Measurements from ENCODE around the gene ENAM. TPM values are rescaled to one million over a fixed set of nuclear protein-coding genes. Genes with fewer than 3 reads are reported as not detected.

Gene ENAM
- total and polyA plus RNA-seq, 10 of the 15 experiments (the other 5 are each of a cell fraction or from before 2014, with no cell fraction given), result 0.04 to 1.3 (median 0.21) TPM

DNA sequence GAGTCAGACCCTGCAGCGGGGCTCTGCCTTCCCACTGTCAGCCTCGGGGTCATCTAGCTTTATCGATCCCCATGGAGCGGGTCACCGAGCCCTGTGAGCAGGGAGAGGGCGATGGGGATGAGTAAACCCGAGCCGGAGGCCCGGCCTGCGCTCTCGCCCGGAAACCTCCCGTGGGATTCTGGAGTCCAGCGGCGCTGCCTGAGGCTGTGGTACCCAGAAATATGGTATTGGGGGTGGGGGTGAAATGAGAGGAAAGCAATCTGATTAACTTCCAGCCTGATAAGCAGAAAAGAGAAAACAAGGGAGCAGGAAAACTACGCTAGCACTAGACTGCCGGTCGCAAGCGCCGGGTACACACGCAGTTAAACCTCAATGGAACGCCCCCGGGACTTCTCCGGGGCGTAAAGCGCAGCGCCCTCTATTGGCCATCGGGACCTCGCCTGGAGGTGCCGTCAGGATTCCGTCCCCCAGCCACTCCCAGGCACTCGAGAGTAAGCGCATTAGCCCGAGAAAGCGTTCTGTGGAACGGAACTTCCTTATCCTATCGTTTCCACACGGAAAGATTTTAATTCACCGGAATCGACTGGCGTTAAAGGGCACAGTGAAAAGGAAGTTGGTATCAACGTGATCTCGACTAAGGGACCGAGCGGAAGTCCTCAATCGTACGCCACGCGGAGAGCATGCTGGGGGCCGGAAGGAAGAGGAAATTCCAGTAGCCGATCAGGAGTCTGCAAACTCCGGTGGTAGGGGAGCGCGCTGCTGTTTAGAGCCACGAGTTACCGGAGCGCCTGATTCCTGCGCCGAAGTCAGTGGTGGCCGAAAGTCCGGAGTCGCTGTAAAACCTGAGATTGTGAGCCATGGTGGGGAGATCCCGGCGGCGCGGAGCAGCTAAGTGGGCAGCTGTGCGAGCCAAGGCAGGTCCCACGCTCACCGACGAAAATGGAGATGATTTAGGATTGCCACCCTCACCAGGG lies 59.6 kb downstream of the ENAM start, which contains the start of gene UTP3 (continued):
- TF ChIP-seq, protein P1, sequence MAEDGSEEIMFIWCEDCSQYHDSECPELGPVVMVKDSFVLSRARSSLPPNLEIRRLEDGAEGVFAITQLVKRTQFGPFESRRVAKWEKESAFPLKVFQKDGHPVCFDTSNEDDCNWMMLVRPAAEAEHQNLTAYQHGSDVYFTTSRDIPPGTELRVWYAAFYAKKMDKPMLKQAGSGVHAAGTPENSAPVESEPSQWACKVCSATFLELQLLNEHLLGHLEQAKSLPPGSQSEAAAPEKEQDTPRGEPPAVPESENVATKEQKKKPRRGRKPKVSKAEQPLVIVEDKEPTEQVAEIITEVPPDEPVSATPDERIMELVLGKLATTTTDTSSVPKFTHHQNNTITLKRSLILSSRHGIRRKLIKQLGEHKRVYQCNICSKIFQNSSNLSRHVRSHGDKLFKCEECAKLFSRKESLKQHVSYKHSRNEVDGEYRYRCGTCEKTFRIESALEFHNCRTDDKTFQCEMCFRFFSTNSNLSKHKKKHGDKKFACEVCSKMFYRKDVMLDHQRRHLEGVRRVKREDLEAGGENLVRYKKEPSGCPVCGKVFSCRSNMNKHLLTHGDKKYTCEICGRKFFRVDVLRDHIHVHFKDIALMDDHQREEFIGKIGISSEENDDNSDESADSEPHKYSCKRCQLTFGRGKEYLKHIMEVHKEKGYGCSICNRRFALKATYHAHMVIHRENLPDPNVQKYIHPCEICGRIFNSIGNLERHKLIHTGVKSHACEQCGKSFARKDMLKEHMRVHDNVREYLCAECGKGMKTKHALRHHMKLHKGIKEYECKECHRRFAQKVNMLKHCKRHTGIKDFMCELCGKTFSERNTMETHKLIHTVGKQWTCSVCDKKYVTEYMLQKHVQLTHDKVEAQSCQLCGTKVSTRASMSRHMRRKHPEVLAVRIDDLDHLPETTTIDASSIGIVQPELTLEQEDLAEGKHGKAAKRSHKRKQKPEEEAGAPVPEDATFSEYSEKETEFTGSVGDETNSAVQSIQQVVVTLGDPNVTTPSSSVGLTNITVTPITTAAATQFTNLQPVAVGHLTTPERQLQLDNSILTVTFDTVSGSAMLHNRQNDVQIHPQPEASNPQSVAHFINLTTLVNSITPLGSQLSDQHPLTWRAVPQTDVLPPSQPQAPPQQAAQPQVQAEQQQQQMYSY (CRISPR knock-in tag; IDR thresholded peaks at IDR 0.05), result no peak
- TF ChIP-seq, protein P2, sequence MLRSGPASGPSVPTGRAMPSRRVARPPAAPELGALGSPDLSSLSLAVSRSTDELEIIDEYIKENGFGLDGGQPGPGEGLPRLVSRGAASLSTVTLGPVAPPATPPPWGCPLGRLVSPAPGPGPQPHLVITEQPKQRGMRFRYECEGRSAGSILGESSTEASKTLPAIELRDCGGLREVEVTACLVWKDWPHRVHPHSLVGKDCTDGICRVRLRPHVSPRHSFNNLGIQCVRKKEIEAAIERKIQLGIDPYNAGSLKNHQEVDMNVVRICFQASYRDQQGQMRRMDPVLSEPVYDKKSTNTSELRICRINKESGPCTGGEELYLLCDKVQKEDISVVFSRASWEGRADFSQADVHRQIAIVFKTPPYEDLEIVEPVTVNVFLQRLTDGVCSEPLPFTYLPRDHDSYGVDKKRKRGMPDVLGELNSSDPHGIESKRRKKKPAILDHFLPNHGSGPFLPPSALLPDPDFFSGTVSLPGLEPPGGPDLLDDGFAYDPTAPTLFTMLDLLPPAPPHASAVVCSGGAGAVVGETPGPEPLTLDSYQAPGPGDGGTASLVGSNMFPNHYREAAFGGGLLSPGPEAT (IDR thresholded peaks at IDR 0.05; ENCODE audit: low read depth), result peak; percentile 97
- TF ChIP-seq, protein P3, sequence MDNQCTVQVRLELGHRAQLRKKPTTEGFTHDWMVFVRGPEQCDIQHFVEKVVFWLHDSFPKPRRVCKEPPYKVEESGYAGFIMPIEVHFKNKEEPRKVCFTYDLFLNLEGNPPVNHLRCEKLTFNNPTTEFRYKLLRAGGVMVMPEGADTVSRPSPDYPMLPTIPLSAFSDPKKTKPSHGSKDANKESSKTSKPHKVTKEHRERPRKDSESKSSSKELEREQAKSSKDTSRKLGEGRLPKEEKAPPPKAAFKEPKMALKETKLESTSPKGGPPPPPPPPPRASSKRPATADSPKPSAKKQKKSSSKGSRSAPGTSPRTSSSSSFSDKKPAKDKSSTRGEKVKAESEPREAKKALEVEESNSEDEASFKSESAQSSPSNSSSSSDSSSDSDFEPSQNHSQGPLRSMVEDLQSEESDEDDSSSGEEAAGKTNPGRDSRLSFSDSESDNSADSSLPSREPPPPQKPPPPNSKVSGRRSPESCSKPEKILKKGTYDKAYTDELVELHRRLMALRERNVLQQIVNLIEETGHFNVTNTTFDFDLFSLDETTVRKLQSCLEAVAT (IDR thresholded peaks at IDR 0.05), result peak; percentile 76
- TF ChIP-seq ZNF207 (IDR thresholded peaks at IDR 0.05; ENCODE audit: borderline replicate concordance) (peak; percentile 93), RAD21 (IDR thresholded peaks at IDR 0.05; ENCODE audit: insufficient read depth, low read depth, low read length) (peak; percentile 75), TCF3 (IDR thresholded peaks at IDR 0.05; ENCODE audit: borderline replicate concordance, insufficient read depth, low read depth, low read length) (no peak), CHD2 (IDR thresholded peaks at IDR 0.05; ENCODE audit: borderline replicate concordance, low read depth, low read length) (peak; percentile 68), RAD51 (IDR thresholded peaks at IDR 0.05) (peak; percentile 63; the same call in 1 of the 2 replicates), SMAD5 (IDR thresholded peaks at IDR 0.05; ENCODE audit: low read depth) (peak; percentile 78; the same call in 1 of the 2 replicates)
- TF ChIP-seq, protein P4, sequence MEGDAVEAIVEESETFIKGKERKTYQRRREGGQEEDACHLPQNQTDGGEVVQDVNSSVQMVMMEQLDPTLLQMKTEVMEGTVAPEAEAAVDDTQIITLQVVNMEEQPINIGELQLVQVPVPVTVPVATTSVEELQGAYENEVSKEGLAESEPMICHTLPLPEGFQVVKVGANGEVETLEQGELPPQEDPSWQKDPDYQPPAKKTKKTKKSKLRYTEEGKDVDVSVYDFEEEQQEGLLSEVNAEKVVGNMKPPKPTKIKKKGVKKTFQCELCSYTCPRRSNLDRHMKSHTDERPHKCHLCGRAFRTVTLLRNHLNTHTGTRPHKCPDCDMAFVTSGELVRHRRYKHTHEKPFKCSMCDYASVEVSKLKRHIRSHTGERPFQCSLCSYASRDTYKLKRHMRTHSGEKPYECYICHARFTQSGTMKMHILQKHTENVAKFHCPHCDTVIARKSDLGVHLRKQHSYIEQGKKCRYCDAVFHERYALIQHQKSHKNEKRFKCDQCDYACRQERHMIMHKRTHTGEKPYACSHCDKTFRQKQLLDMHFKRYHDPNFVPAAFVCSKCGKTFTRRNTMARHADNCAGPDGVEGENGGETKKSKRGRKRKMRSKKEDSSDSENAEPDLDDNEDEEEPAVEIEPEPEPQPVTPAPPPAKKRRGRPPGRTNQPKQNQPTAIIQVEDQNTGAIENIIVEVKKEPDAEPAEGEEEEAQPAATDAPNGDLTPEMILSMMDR (IDR thresholded peaks at IDR 0.05 in 2 of 3, conservative IDR thresholded peaks at IDR 0.05 in 1 of 3; ENCODE audit: control insufficient read depth in 2 of 3, extremely low read depth in 1 of 3, insufficient read depth in 1 of 3, low read depth in 3 of 3, low read length in 3 of 3), result peak; percentile 94 to 100 (median 97)
- TF ChIP-seq, protein P5, sequence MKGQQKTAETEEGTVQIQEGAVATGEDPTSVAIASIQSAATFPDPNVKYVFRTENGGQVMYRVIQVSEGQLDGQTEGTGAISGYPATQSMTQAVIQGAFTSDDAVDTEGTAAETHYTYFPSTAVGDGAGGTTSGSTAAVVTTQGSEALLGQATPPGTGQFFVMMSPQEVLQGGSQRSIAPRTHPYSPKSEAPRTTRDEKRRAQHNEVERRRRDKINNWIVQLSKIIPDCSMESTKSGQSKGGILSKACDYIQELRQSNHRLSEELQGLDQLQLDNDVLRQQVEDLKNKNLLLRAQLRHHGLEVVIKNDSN (IDR thresholded peaks at IDR 0.05; ENCODE audit: borderline replicate concordance, extremely low read length, insufficient read depth, low read depth, low read length), result no peak
- TF ChIP-seq, protein P6, sequence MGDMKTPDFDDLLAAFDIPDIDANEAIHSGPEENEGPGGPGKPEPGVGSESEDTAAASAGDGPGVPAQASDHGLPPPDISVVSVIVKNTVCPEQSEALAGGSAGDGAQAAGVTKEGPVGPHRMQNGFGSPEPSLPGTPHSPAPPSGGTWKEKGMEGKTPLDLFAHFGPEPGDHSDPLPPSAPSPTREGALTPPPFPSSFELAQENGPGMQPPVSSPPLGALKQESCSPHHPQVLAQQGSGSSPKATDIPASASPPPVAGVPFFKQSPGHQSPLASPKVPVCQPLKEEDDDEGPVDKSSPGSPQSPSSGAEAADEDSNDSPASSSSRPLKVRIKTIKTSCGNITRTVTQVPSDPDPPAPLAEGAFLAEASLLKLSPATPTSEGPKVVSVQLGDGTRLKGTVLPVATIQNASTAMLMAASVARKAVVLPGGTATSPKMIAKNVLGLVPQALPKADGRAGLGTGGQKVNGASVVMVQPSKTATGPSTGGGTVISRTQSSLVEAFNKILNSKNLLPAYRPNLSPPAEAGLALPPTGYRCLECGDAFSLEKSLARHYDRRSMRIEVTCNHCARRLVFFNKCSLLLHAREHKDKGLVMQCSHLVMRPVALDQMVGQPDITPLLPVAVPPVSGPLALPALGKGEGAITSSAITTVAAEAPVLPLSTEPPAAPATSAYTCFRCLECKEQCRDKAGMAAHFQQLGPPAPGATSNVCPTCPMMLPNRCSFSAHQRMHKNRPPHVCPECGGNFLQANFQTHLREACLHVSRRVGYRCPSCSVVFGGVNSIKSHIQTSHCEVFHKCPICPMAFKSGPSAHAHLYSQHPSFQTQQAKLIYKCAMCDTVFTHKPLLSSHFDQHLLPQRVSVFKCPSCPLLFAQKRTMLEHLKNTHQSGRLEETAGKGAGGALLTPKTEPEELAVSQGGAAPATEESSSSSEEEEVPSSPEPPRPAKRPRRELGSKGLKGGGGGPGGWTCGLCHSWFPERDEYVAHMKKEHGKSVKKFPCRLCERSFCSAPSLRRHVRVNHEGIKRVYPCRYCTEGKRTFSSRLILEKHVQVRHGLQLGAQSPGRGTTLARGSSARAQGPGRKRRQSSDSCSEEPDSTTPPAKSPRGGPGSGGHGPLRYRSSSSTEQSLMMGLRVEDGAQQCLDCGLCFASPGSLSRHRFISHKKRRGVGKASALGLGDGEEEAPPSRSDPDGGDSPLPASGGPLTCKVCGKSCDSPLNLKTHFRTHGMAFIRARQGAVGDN (IDR thresholded peaks at IDR 0.05), result peak; percentile 77

Data from GM12878 (cell line).